NCI-H1105 treated with DMSO at 0.1 percent for 48 hours (cell line): ENCODE results near the gene RAD51B.

Experiments
- DNase-seq: peaks from one replicate; lab custom pipeline; 2025; lab: John Stamatoyannopoulos, UW

RAD51B gene

DNA sequence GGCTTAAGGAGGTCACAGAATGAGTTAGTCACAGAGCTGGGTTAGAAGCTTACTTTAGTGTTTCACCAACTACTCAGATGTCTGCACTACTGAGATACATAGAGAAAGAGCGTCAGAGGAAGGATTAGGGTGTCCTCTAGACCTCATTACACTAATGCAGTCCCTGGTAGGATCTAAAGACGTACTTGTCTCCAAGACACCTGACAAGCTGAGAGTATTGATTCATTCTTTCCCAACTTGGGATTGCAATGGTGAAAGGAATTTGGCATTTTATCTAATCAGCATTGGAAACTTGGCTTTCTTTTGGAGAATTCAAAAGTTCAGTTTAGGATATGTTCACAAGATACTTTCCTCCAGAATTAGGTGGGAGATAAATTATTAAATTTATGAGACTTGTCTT is 571.2 kb downstream of the RAD51B start:
- no peak for DNase-seq

DNA sequence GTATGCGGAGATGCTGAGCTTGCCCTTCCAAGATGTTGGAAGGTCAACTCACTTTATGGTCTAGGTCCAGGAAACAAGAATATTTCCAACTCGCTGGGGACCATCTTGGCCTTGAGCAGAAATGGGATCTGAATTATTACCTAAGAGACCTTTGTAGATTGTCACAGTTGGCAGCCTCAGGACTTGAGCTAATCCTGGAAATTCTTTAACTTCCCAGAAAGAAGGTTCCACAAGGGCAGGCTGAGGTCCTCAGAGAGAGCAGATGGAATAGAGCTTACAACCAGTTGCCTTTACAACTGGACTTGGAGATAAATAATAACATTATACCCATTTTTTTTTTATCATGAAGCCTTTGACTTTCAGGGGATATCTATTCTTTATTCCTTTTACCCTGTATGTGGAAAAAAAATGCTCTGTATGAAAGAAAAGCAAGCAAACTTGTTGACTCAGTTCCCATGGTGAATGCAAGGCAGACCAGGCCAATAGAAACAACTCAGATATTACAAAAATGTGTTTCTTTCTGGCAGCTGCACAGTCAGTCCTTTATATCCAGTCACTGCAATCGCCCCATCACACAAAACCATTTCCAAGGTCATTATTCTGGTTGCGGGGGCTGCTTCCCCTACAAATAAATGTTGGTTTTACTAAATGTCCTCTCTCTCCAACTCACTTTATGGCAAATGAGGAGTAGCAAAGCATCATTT is 571.9 kb downstream of the RAD51B start:
- DNase-seq, result no peak

DNA sequence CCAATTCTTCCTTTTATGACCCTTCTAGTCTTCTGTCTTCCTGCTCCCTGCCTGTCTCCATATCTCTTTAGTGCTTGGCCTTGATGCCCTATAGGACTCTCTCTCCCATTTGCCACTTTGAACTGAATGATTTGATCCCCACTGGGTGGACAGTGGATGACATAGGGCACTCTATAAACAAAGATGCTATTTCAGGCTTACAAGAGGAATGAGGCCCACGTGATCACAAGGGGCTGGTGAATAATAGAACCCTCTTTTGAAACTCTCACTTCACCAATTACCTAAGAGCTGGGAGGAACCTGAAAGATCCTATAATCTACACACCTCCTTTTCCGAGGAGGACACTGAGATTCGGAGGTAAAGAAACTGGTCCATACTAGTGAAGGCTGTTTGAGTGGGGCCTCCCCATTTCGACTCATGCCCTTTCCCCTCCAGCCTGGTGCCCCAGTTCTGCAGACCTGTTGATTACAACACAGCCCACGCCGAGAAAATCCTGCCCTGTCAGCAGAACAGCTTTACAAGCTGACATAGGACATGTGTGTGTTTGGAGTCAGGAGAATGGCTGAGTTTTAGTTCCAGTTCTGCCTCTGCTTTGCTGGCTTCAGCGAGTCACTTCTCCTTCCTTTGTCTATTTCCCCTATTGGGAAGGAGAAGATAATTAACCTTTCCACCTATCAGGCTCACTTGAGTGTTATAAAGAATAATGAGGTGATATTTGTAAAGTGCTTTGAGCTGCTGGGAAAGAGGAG is 573.0 kb downstream of the RAD51B start:
- no peak for DNase-seq

DNA sequence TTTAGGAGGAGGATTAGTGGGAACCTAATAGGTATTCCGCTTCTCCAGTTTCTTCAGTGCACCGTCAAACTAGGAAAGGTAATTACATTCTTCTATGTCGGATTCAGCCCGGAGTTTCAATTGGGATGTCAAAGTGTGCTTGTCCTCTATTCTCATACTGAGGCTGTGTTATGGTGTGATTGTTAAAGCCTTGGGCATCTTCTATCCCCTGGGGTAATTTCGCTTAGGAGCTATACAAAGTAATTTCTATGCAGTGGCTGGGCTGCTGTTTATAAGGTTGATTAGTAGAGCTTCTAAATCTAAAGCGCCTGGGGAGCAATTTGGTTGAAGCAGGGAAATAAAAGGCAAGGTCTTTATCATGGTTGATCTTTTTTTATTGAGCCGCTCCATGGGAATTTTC is 573.7 kb downstream of the RAD51B start:
- no peak for DNase-seq

DNA sequence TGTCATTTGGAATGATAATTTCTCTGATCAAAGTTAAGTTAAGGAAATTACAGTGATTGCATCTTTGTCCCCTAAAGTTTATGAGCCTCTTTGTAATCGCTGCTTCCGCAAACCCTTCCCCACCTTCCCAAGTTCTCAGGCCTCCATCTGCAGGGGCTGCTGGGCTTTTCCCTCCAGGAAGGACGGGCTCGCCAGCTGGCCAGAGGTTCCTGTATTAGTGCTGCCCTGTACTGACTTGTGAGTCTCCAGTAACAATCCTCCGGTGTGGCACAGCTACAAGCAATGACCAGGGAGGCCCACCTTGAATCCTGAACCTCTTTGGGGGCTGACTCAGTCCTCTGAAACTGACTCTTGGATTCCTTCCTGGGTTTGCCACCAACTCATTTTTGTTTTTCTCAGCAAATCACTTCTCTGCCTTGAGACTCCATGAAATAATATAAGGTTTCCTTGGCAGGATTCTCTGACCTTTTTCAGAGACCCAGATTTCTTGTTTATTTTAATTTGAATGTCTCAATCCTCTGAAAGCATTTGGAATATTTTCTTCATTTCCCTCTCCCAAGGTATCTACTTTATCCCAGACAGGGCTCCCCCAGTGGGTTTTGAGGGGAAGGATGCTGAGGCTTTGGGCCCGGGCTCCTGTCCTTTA is 574.7 kb downstream of the RAD51B start:
- DNase-seq, result no peak

DNA sequence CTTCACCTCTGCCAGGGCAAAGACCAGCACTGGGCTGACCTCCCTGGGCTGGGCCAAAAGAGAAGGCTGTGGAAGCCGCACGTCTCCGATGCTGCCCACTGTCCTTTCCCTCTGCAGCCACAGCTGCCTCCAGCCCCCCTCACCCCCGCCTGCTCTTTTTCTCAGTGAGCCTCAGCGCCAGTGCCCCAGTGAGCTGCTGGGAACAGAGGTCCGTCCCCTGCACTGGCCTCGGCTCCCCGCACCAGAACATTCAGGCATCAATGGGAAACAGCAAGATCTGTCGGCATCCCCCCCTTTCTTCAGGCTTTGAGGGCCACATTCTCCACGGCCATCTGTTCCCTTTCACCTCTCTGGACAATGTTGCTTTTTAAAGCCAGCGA is 575.2 kb downstream of the RAD51B start:
- DNase-seq, result no peak

DNA sequence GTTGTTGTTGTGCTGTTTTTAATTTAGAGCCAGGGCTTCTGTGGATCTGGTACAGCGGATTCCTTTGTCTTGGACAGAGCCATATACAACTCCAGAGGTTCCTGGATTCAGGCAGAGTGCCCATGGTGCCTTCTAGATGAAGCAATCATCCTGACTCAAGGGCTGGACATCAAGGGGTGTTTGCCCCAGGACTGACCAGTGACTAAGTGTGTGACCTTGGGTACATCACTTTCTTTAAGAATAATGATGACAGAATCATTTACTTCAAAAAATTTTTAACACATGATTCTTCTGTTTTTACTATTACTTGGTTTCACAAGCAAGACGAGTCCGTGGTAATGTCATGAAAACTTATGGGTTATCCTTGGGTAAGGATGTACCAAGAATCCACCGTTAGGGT is 576.0 kb downstream of the RAD51B start:
- no peak for DNase-seq

DNA sequence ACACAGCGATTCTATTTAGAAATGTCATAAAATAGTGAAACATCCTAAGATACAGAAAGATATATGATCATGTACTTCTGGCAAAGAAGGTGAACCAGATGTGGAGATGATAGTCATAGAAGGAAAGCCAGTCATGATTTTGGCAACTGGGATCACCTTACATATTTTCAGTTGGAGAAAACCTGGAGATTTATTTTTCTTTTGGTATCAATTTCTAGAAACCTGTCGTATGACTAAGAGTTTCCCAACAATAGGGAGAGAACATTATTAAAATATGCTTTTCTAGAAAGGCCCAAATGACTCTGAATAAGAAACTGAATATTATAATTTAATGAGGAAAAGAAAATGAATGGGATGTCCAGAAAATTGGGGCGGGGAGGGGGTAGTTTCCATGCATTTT is 576.9 kb downstream of the RAD51B start:
- DNase-seq, result no peak

DNA sequence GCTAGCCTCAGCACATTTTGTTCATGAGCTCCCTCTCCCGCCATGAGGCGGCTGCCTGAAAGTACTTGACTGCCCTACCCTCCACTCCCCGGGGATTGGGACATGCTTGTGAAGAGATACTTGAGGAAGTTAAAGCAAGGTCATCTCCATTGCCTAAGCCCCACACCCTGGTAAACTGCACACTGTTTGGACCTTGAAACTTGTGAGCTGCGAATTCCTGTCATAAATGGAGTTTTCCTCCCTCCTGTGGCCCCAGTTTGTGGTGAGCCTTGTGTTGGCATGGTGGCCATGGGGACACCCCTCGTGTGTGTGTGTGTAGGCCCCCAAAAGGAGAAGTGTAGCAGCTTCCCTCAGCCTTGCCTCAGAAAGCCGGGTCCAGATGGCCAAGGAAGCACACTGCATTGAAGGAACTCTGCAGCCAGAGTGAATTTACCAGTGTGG is 577.8 kb downstream of the RAD51B start:
- DNase-seq, result no peak

DNA sequence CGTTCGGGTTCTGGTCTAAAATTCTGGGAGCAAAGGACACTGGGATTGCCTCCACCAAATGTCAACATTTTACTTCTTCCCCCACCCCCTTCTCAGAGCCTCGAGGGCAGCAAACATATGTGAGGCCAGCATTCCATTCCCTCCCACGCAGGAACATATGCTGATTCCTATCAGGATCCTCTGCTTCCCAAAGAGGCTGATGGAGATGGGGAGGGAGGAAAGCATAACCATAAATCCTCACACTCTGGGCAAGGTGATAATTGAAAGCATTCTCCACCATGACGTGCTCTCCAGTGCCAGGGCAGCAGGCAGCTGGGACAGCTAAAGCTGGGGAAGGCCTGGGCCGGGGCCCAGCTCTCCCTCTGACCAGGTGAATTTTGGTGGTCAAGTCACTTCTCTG is 578.2 kb downstream of the RAD51B start:
- no peak for DNase-seq

DNA sequence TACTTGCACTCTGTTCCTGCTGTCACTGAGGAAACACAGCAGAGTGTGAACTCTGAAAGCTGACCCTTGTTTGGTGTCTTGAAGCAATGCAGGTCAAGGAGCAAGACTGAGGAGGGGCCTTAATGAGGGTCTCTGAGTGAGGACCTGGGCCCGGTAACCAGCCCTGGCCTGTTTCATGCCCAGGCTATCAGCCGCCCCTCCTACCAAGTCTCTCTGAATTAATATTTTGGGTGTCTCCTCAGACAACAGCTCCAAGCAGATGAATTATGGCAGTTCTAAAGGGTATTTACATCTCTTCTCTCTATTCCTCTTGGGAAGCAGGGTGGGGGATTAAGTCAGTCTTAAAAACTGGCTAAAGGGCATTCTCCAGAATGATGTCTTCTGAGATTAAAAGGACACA is 578.8 kb downstream of the RAD51B start:
- DNase-seq, result no peak

DNA sequence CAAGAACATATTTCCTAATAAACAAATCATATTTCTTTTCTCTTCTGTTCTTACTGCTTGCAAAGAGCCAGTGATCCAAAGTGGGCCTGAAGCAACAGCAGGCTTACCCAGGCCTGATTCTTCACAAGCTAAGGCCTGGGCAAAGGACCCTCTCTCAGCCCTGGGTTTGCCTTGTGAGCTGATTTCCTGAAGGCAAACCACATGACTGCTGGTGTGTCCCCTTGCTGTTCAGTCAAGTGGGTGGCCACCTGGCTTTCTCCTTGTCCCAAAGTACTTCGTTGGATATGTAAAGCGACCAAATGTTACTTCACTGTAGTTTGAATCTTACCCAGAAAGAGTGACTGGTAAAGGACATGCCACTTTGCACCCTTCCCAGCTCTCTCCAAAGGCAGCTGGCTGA is 580.4 kb downstream of the RAD51B start:
- DNase-seq, result no peak

DNA sequence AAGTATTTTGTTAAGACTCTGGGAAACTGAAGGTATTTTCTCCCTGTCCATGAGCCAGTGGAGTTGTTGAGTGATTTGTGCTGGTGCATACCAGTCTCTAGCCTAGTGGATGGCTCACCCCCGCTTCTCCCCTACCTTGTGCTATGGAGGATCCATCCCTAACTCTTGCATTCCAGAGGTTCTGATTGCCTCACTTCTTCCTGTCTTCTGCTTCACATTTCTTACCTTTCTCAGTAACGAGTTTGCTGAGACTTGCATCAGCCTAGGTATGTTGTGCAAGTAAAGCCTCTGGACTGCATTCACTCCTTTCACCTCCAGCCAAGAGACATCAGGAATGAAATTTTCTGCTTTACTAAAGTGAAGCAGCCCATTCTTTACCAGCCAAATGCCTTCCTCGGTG is 581.7 kb downstream of the RAD51B start:
- DNase-seq, result no peak

DNA sequence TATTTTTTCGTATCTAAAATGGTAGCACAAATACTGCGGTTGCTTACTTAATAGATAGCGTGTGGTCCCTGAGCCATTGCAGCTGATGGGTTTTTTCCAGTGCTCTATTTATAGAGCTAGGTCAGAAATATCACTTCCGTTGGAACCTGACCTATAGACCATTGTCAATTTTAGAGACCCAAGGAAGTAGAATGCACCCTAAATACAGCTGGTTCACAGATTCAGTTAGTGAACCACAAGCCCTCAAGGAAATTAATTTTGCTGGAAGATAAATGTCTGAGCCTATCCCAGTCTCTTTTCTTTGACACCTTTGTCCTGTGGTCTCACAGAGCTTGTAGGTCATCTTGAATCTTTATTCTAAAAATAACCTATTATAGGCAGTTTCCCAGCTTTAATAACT is 582.3 kb downstream of the RAD51B start:
- DNase-seq, result no peak

DNA sequence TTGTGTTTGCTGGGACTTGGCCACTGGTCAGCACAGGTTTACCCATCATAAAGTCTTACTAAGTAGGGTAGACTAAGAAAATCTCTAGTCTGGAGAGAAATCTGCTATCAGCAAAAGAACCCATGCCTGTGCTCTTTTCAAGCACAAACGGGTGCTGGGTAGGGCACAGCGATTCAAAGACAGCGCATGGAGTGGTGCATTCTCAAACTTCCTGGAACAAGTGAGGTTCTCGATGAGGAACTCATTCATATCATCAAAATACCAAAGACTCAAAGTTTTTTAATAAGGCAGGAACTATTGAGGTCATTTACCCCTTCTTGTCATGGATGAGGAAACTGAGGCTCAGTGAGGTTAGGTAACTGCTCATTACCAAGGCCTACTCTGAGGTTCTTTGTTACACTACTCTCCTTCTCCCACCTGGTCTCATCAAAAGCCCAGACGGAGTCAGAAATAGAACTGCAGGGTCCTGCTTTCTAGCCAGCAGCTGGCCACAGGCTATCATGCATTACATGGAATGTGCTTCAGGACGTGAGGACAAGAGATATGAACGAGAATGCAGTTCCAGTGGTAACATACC is 583.0 kb downstream of the RAD51B start:
- DNase-seq, result no peak

DNA sequence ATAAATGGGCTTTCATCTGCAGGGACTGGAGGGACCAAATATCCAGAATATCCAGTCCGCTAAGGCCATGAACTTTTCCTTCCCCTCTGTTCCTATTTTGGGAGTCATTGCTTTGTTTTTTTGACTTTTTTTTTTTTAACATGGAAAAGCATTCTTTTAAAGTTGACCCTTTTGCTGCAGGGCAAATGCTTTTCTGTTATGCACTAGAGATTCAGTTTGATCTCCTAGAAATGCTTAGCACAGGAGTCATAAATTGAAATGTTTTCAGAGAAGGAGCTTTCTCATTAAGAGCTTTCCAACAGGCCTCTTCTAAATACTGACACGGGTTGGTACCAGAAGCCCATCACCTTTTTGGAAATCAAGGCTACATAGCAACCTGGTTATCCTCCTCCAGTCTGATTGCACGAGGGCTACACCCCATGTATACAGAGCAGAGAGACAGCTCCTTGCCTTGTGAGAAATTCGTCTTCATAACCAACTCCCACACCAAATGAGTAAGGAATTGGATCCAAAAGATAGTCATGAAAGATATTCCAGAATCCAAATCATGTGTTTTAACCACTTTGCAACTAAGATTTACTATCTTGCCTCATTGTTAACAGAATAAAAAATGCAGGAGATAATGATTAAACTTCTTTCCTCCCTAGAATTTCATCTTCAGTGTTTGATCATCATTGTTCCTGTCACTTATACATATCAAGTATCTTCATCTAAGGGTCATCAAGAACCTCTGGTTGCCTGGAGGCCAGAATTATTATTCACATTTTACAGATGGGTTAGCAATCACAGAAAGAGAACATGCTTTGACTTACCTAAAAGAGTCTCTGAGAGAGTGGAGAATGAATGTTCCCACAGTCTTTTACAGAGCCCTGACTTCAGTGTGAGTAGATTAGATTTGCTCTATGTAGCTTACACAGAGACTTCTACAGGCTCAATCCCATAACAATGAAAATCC is 583.9 kb downstream of the RAD51B start:
- DNase-seq, result no peak

DNA sequence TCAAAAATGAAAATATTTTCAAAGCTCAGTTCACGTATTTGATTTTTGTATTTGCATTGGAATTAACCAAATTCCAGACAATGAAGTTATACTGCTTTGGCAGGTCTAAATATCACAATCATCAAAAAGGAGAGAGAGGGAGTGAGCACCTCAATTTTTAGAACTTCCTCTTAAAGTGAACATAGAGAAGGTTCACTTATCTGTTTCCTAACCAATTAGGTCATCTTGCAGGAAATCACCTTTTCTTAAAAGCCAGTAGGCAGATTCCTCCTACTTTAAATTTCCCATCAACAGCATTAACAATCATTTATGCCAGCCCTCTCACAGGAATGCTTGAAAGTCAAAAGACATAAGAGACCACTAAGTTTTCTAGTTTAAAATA is 584.6 kb downstream of the RAD51B start:
- no peak for DNase-seq

DNA sequence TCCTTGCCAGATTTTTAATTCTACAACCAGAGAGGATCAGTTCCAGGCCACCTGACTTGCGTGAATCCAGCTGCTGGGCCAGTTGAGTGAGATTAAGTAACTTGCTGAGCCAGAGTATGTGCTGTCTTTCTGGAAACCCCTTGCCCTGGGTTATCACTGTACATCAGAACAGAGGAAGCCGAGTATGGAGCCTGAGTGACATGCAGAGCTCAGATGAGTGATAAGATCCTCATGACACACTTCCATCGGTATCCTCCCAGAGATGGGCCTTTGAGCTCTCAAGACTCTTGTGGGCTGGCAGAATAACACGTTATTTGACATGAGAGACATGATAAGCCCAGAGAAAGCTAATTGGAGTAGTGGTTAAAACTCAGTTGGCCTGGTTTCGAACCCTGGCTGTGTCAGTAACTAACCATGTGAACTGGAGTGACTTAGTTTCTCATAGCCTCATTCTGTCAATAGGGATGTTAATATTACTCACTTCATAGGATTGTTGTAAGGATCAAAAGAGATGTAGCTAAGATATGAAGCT is 585.1 kb downstream of the RAD51B start:
- no peak for DNase-seq

DNA sequence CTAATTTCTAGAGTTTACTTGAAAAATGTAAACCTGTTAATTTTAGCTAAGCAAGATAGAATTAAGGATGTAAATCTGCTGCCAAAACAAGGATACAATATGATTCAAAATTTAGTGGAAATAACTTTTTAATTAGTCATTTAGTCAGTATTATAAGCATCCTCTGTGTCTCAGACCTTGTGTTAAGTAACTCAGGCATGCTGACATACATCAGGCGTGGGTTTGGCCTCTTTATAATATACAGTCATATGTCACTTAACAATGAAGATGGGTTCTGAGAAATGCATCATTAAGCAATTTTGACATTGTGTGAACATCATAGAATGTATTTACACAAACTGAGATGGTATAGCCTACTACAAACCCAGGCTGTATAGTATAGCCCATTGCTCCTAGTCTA is 586.4 kb downstream of the RAD51B start:
- DNase-seq, result no peak

DNA sequence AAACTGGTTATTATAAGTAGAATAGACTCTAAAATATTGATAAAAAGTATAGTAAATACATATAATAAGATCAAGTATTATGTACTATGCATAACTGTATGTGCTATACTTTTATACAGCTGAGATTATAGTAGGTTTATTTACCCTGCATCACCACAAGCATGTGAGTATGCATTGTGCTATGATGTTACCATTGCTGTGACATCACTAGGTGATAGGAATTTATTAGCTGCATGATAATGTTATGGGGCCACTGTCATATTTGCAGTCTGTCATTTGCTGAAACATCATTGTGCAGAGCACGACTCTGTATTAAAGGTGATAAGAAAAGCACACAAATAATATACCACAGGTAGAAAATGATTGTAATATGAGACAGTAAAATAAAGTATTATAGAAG is 587.7 kb downstream of the RAD51B start:
- DNase-seq, result no peak

DNA sequence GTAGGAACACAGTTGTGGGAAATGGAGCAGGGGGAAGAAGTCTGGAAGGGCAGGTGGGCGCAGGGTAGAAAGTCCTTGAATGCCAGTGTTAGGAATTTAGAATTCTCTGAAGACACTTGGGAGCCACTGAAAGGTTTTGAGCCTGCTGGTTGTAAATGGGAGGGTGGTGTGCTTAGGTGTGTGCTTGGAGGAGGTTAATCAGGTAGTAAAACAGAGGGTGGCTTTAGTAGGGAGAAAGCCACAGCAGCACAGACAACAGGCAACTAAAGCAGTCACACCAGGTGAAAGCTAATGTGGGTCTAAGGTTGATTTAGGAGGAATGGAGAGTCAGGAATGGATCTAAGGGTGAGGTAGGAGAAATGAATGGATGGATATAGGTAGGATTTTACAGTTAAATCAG is 588.2 kb downstream of the RAD51B start:
- no peak for DNase-seq

DNA sequence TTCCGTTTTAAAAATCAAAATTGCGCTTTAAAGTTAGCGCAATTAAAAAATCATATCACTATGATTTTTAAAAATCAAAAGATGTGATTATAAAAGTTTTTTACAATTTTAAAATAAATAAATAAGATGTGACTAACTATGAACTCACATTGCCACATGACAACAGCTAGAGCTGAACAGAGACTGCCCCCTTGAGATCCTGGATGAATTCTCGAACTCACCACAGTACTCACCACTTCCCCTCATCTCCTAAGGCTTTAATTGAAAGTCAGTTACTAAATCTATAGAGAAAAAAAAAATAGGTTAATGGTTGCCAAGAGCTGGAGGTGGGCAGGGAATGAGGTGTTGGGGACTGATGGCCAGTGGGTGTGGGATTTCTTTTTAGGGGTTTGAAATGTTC is 589.1 kb downstream of the RAD51B start:
- DNase-seq, result no peak
